ENCODE measurements around the gene COPG1. TPM values are rescaled to one million over a fixed set of nuclear protein-coding genes. Genes with fewer than 3 reads are reported as not detected.

The COPG1 gene
- total and polyA plus RNA-seq, 9 of the 15 experiments (the other 6 are each of a cell fraction or from before 2014, with no cell fraction given): 40.3 to 105 (median 62.4) TPM

GRCh38 chr3:129315223-129315997 is 66.0 kb downstream of the COPG1 start (continued):
- TF ChIP-seq KDM5B (IDR thresholded peaks at IDR 0.05; ENCODE audit: insufficient replicate concordance, low read depth, low read length) (peak; percentile 22), KDM2B (CRISPR knock-in tag; IDR thresholded peaks at IDR 0.05) (no peak), HDAC6 (IDR thresholded peaks at IDR 0.05; ENCODE audit: low read depth, low read length) (no peak), ZNF586 (CRISPR knock-in tag; conservative IDR thresholded peaks at IDR 0.05) (no peak), ZBTB5 (IDR thresholded peaks at IDR 0.05) (no peak), RBFOX2 (IDR thresholded peaks at IDR 0.05; ENCODE audit: low read depth, low read length) (peak; percentile 86), KAT7 (CRISPR knock-in tag; IDR thresholded peaks at IDR 0.05; ENCODE audit: borderline replicate concordance) (0 out of 2 replicates have a peak, but pooled peaks have one; percentile 46), PRPF4 (IDR thresholded peaks at IDR 0.05; ENCODE audit: insufficient read depth, low read depth, low read length, poor library complexity, severe bottlenecking) (peak; percentile 33), MTA3 (IDR thresholded peaks at IDR 0.05; ENCODE audit: borderline replicate concordance) (0 out of 2 replicates have a peak, but pooled peaks have one; percentile 14), YBX1 (IDR thresholded peaks at IDR 0.05) (no peak), SRF (CRISPR knock-in tag; IDR thresholded peaks at IDR 0.05) (no peak), SIN3A (IDR thresholded peaks at IDR 0.05; ENCODE audit: borderline replicate concordance in 2 of 2, control insufficient read depth in 1 of 2, low read depth in 2 of 2, low read length in 2 of 2) (no peak), RBBP5 (IDR thresholded peaks at IDR 0.05; ENCODE audit: borderline replicate concordance, insufficient read depth, low read length, poor library complexity, severe bottlenecking) (peak; percentile 54), POLR2G (IDR thresholded peaks at IDR 0.05; ENCODE audit: low read depth, low read length) (peak; percentile 72), ZNF57 (CRISPR knock-in tag; IDR thresholded peaks at IDR 0.05) (no peak), FIP1L1 (IDR thresholded peaks at IDR 0.05; ENCODE audit: low read depth, low read length, poor library complexity, severe bottlenecking) (peak; percentile 76), GTF2E2 (tag; IDR thresholded peaks at IDR 0.05) (no peak; the same call in 1 of the 2 replicates), SMARCC2 (IDR thresholded peaks at IDR 0.05; ENCODE audit: low read depth) (no peak), ZNF785 (CRISPR knock-in tag; IDR thresholded peaks at IDR 0.05) (no peak), HOMEZ (CRISPR knock-in tag; IDR thresholded peaks at IDR 0.05) (no peak), ZC3H4 (CRISPR knock-in tag; IDR thresholded peaks at IDR 0.05; ENCODE audit: borderline replicate concordance) (peak; percentile 50; the same call in 1 of the 2 replicates), TBP (optimal IDR thresholded peaks at IDR 0.05; ENCODE audit: low read depth, low read length) (peak; percentile 2), MTA2 (IDR thresholded peaks at IDR 0.05; ENCODE audit: low read depth) (no peak)

Data from K562 (cell line).